ENCODE measurements around the gene UQCRH.

UQCRH gene

GRCh38 chr1:46303038-46303871, at the start of gene UQCRH, which contains the start of gene LRRC41:
TSS of gene UQCRH (plus strand) at chr1:46303698. CDS start at chr1:46303767, 69 bp downstream.
TSS of gene LRRC41 (minus strand) at chr1:46303616. CDS start at chr1:46303322, 294 bp downstream.
- peak; percentile 97 for DNase-seq (ENCODE audit: low spot score)

GRCh38 chr1:46254668-46255067, 48.8 kb upstream of the UQCRH start:
- no peak for DNase-seq (ENCODE audit: low spot score)

- no peak for DNase-seq (ENCODE audit: low spot score)
These were observed 47.0 kb upstream of the UQCRH start for GRCh38 chr1:46256523-46256922.

- no peak for DNase-seq (ENCODE audit: low spot score)
These were observed 41.0 kb upstream of the UQCRH start for GRCh38 chr1:46262508-46262907.

GRCh38 chr1:46263146-46263545, 40.4 kb upstream of the UQCRH start:
- DNase-seq (ENCODE audit: low spot score) = no peak

- no peak for DNase-seq (ENCODE audit: low spot score)
These were observed 34.9 kb upstream of the UQCRH start for GRCh38 chr1:46268578-46268977.

GRCh38 chr1:46274225-46275029, 29.1 kb upstream of the UQCRH start:
- DNase-seq (ENCODE audit: low spot score) = no peak

GRCh38 chr1:46275030-46275337, 28.5 kb upstream of the UQCRH start:
- no peak for DNase-seq (ENCODE audit: low spot score)

GRCh38 chr1:46277658-46278373, 25.7 kb upstream of the UQCRH start:
- no peak for DNase-seq (ENCODE audit: low spot score)

- no peak for DNase-seq (ENCODE audit: low spot score)
These were observed 24.7 kb upstream of the UQCRH start for GRCh38 chr1:46278807-46279206.

- DNase-seq (ENCODE audit: low spot score) = no peak
These were observed 23.4 kb upstream of the UQCRH start for GRCh38 chr1:46280092-46280491.

- no peak for DNase-seq (ENCODE audit: low spot score)
These were observed 22.5 kb upstream of the UQCRH start for GRCh38 chr1:46281021-46281420.

GRCh38 chr1:46284058-46284457, 19.4 kb upstream of the UQCRH start:
- DNase-seq (ENCODE audit: low spot score) = no peak

- no peak for DNase-seq (ENCODE audit: low spot score)
These were observed 18.6 kb upstream of the UQCRH start for GRCh38 chr1:46284597-46285564.

GRCh38 chr1:46285730-46286477, 17.6 kb upstream of the UQCRH start:
- DNase-seq (ENCODE audit: low spot score) = no peak

- no peak for DNase-seq (ENCODE audit: low spot score)
These were observed 14.9 kb upstream of the UQCRH start for GRCh38 chr1:46288485-46289133.

- DNase-seq (ENCODE audit: low spot score) = no peak
These were observed 14.4 kb upstream of the UQCRH start for GRCh38 chr1:46289134-46289494.

GRCh38 chr1:46289976-46290375, 13.5 kb upstream of the UQCRH start:
- no peak for DNase-seq (ENCODE audit: low spot score)

- DNase-seq (ENCODE audit: low spot score) = no peak
These were observed 8.2 kb upstream of the UQCRH start for GRCh38 chr1:46295306-46295705.

- no peak for DNase-seq (ENCODE audit: low spot score)
These were observed 5.1 kb upstream of the UQCRH start for GRCh38 chr1:46298387-46298786.

Measured in hematopoietic multipotent progenitor cell treated with erythropoietin and hydrocortisone succinate and interleukin-3 and kit ligand, for 17 days (in vitro differentiated cells).